ENCODE measurements around the gene TMCO6. TPM values are rescaled to one million over a fixed set of nuclear protein-coding genes. Genes with fewer than 3 reads are reported as not detected.
A peak's percentile ranks its signal among the peaks of the same experiment; 100 is the strongest.
"Not testable (repeated sequence)": the region's sequence is repeated elsewhere in the genome, so short reads cannot be mapped to it uniquely, and the experiment has no call there.

Gene TMCO6
- total RNA-seq, 4 donors from 2014 or later: 21.9 to 90.9 (median 42.2) TPM

- H3K4me1 ChIP-seq: peaks cover 0 to 5% (median 2%) of the 10 kb centered on the region in 4 donors
- no peak overlapping the region for H3K4me3 ChIP-seq
- no peaks in the 10 kb centered on the region for H3K27me3 ChIP-seq
- H3K27ac ChIP-seq: no peak overlapping the region
- no peak for DNase-seq
- H3K36me3 ChIP-seq: no peaks in the 10 kb centered on the region
- TF ChIP-seq, protein P1, sequence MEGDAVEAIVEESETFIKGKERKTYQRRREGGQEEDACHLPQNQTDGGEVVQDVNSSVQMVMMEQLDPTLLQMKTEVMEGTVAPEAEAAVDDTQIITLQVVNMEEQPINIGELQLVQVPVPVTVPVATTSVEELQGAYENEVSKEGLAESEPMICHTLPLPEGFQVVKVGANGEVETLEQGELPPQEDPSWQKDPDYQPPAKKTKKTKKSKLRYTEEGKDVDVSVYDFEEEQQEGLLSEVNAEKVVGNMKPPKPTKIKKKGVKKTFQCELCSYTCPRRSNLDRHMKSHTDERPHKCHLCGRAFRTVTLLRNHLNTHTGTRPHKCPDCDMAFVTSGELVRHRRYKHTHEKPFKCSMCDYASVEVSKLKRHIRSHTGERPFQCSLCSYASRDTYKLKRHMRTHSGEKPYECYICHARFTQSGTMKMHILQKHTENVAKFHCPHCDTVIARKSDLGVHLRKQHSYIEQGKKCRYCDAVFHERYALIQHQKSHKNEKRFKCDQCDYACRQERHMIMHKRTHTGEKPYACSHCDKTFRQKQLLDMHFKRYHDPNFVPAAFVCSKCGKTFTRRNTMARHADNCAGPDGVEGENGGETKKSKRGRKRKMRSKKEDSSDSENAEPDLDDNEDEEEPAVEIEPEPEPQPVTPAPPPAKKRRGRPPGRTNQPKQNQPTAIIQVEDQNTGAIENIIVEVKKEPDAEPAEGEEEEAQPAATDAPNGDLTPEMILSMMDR (IDR thresholded peaks at IDR 0.05): no peak
- no peak for TF ChIP-seq POLR2A (IDR thresholded peaks at IDR 0.05)
- H3K9me3 ChIP-seq: no peaks in the 10 kb centered on the region
These were observed 33.4 kb upstream of the TMCO6 start for GRCh38 chr5:140605879-140606278.

GRCh38 chr5:140607031-140607430, 32.2 kb upstream of the TMCO6 start:
- no peaks in the 10 kb centered on the region for H3K9me3 ChIP-seq
- no peak overlapping the region for H3K4me3 ChIP-seq
- peak overlapping the region in 1 of 4 donors; percentile 25 for H3K27ac ChIP-seq
- H3K4me1 ChIP-seq: peaks cover 0 to 5% (median 2%) of the 10 kb centered on the region in 4 donors
- H3K27me3 ChIP-seq: no peaks in the 10 kb centered on the region
- no peaks in the 10 kb centered on the region for H3K36me3 ChIP-seq
- DNase-seq: no peak
- TF ChIP-seq, protein P1 (IDR thresholded peaks at IDR 0.05): peak in 1 of 6 experiments; percentile 9
- no peak for TF ChIP-seq POLR2A (IDR thresholded peaks at IDR 0.05)

DNA sequence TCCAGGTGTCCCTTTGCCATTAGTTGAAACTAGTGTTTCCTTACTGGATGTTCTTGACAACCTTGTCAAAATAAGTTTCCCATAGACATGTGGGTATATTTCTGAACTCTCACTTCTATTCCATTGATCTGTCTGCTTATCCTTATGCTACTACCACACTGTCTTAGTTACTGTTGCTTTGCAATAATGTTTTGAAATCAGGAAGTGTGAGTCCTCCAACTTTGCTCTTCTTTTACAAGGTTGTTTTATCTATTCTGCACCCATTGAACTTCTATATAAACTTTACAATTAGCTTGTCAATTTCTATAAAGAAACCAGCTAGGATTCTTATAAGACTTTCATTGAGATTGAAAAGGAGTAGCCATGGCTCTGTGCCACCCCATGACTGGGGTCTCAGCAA, 30.5 kb upstream of the TMCO6 start:
- TF ChIP-seq, protein P1 (IDR thresholded peaks at IDR 0.05): no peak
- no peak for TF ChIP-seq POLR2A (IDR thresholded peaks at IDR 0.05)
- Histone ChIP-seq H3K36me3 (no peaks in the 10 kb centered on the region), H3K4me1 (peaks cover 0 to 5% (median 2%) of the 10 kb centered on the region in 4 donors), H3K27me3 (no peaks in the 10 kb centered on the region), H3K9me3 (no peaks in the 10 kb centered on the region), H3K4me3 (no peak overlapping the region), H3K27ac (no peak overlapping the region)
- no peak for DNase-seq

GRCh38 chr5:140609126-140609525, 30.1 kb upstream of the TMCO6 start:
- Histone ChIP-seq H3K4me3 (no peak overlapping the region), H3K27ac (no peak overlapping the region), H3K9me3 (no peaks in the 10 kb centered on the region), H3K36me3 (no peaks in the 10 kb centered on the region), H3K4me1 (peaks cover 0 to 5% (median 2%) of the 10 kb centered on the region in 4 donors), H3K27me3 (no peaks in the 10 kb centered on the region)
- TF ChIP-seq, protein P1 (IDR thresholded peaks at IDR 0.05): no peak
- TF ChIP-seq POLR2A (IDR thresholded peaks at IDR 0.05): no peak
- DNase-seq: peak in 2 of 3 donors; percentile 58 to 61

DNA sequence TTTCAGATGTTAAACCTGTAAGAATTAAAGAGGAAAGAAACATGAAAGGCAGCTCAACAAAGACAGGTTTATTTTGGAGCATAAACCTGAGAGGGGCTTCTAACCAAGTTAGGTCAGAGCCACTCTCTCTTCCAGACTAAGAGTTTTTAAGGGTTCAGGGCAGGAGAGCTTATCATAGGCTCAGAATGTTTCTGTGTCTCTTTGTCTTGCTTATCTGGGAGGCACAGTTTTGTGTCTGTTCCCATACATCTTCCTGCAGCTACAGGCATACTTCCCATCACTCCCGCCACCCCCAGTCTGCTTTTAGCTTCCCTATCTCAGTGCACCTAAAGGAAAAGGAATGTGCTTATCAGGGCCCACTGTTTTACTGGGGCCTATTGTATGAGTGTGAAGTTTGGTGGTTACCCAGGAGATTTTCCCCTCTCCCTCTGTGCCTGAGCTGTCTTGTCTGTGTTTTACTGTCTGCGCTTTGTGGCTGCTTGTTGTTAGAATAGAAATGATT, 28.2 kb upstream of the TMCO6 start:
- no peaks in the 10 kb centered on the region for H3K36me3 ChIP-seq
- no peak overlapping the region for H3K4me3 ChIP-seq
- TF ChIP-seq, protein P1 (IDR thresholded peaks at IDR 0.05): no peak
- no peak for TF ChIP-seq POLR2A (IDR thresholded peaks at IDR 0.05)
- H3K4me1 ChIP-seq: peaks cover 0 to 5% (median 2%) of the 10 kb centered on the region in 4 donors
- H3K9me3 ChIP-seq: no peaks in the 10 kb centered on the region
- H3K27ac ChIP-seq: peak overlapping the region in 1 of 4 donors; percentile 6
- no peaks in the 10 kb centered on the region for H3K27me3 ChIP-seq
- DNase-seq: no peak

- Histone ChIP-seq H3K27ac (no peak overlapping the region), H3K27me3 (no peaks in the 10 kb centered on the region), H3K9me3 (no peaks in the 10 kb centered on the region), H3K36me3 (no peaks in the 10 kb centered on the region), H3K4me3 (no peak overlapping the region), H3K4me1 (no peaks in the 10 kb centered on the region)
- DNase-seq: no peak
- no peak for TF ChIP-seq POLR2A (IDR thresholded peaks at IDR 0.05)
- TF ChIP-seq, protein P1 (IDR thresholded peaks at IDR 0.05): no peak
These were observed 16.9 kb upstream of the TMCO6 start for GRCh38 chr5:140622301-140622700.

- not testable (repeated sequence) for H3K4me1 ChIP-seq, H3K9me3 ChIP-seq, DNase-seq, H3K27me3 ChIP-seq, H3K36me3 ChIP-seq, H3K27ac ChIP-seq, H3K4me3 ChIP-seq
These were observed 16.2 kb upstream of the TMCO6 start for GRCh38 chr5:140623061-140623460.

DNA sequence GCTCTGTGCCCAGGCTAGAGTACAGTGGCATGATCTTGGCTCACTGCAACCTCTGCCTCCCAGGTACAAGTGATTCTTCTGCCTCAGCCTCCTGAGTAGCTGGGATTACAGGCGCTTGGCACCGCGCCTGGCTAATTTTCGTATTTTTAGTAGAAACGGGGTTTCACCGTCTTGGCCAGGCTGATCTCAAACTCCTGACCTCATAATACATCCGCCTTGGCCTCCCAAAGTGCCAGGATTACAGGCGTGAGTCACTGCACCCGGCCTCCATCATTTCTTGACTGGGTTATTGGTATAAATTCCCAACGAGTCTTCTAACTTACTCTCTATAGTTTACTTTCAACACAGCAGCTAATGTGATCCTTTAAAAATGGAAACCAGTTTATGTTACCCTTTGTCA, 14.4 kb upstream of the TMCO6 start:
- H3K4me3 ChIP-seq, H3K4me1 ChIP-seq, H3K27ac ChIP-seq, H3K27me3 ChIP-seq, DNase-seq, H3K9me3 ChIP-seq, H3K36me3 ChIP-seq: not testable (repeated sequence)

Measured in Peyer's patch (tissue), 4 donors.